ENCODE results near the gene SLC35F4. TPM values are rescaled to one million over a fixed set of nuclear protein-coding genes. Genes with fewer than 3 reads are reported as not detected.

Gene SLC35F4
- total RNA-seq, 1 experiment from 2014 or later: not detected

DNA sequence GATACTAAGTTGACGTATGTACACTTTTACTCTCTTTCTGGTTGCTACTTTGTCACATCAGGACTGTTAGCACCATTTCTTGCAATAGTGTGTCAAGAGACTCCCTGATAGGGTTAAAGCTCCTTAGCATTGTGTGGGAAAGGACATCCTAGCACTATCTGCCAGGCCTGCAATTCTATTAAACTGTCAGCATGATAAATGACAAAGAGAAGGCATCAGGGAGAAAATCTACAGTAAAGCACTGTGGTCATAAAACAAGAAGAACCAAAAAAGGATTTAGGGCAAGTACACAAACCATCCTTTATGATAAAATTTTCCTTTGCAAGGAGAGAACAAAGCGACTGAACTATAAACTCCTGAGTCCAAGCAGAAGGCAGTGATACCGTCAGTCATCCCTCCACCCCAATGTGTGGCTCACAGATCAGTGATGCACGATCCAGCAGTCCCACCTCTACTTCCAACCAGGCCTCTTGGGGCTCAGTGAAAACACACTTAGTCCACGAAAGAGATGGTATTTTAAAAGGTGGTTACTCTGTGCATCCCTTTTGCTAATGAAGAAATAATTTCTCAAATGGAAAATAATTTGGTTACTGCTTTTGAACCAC is 31.4 kb upstream of the SLC35F4 start:
- no peak overlapping the region for H3K27ac ChIP-seq (ENCODE audit: insufficient read length, low read depth, low read length)
- no peak overlapping the region for H3K4me3 Mint-ChIP-seq

More for the DNA sequence above, 31.4 kb upstream of the SLC35F4 start:
- no peak overlapping the region for H2AK5ac ChIP-seq (ENCODE audit: insufficient read length, low read length)
- H3K23me2 ChIP-seq (ENCODE audit: insufficient read length, low read depth, low read length, poor library complexity, severe bottlenecking): no peaks in the 10 kb centered on the region
- no peaks in the 10 kb centered on the region for H3K79me2 ChIP-seq (ENCODE audit: insufficient read depth, low read length)
- H3T11ph ChIP-seq (ENCODE audit: low read length): no peak overlapping the region
- Mint-ChIP-seq H3K27ac (no peak overlapping the region; a peak in 1 of 7 replicates), H3K4me1 (no peaks in the 10 kb centered on the region), H3K9me3 (peaks cover 0 to 7% of the 10 kb centered on the region in 2 experiments; a peak in 2 of 5 replicates), H3K27me3 (ENCODE audit: low read depth) (no peaks in the 10 kb centered on the region; the same call in 1 of the 2 replicates), H3K36me3 (ENCODE audit: insufficient read depth in 1 of 3, low read depth in 3 of 3) (no peaks in the 10 kb centered on the region)
- no peak overlapping the region for H3K23ac ChIP-seq (ENCODE audit: insufficient read length, low read depth, low read length)
- no peak overlapping the region for H2BK5ac ChIP-seq (ENCODE audit: insufficient read length, low read length)
- H2AFZ ChIP-seq (ENCODE audit: low read length): no peak overlapping the region
- no peak overlapping the region for H3K4ac ChIP-seq (ENCODE audit: low read depth, low read length)
- no peak for TF ChIP-seq CTCF (conservative IDR thresholded peaks at IDR 0.05)
- no peak overlapping the region for H3K56ac ChIP-seq (ENCODE audit: insufficient read length, low read depth, low read length)
- no peaks in the 10 kb centered on the region for H3K79me1 ChIP-seq (ENCODE audit: insufficient read depth, low read depth, low read length, poor library complexity, severe bottlenecking)
- no peak overlapping the region for H3K9ac ChIP-seq (ENCODE audit: extremely low read depth, insufficient read length, low read length)
- no peak overlapping the region for H4K5ac ChIP-seq (ENCODE audit: insufficient read length, low read depth, low read length)
- no peak overlapping the region for H3K4me2 ChIP-seq (ENCODE audit: insufficient read depth, insufficient read length, low read length)
- no peak overlapping the region for H2BK120ac ChIP-seq (ENCODE audit: low read depth, low read length, poor library complexity, severe bottlenecking)
- H3K9me3 ChIP-seq (ENCODE audit: control insufficient read depth, low read depth, low read length): no peaks in the 10 kb centered on the region
- no peak overlapping the region for H3K14ac ChIP-seq (ENCODE audit: insufficient read depth, low read length)
- H4K8ac ChIP-seq (replicated peaks; ENCODE audit: insufficient read length, low read depth, low read length): no peak overlapping the region
- no peak overlapping the region for H4K91ac ChIP-seq (ENCODE audit: insufficient read length, low read depth, low read length)
- H2BK12ac ChIP-seq (ENCODE audit: insufficient read length, low read depth, low read length): no peak overlapping the region
- H3K18ac ChIP-seq (ENCODE audit: insufficient read length, low read depth, low read length): no peak overlapping the region
- H3K27me3 ChIP-seq (ENCODE audit: insufficient read depth, low read length): no peaks in the 10 kb centered on the region
- no peak overlapping the region for H2BK15ac ChIP-seq (ENCODE audit: low read depth, low read length)
- DNase-seq: no peak
- H2BK20ac ChIP-seq (ENCODE audit: low read depth, low read length, poor library complexity, severe bottlenecking): no peak overlapping the region
- WGBS (ENCODE audit: extremely low coverage, insufficient read length, low lambda C conversion rate): no CpG with 5 or more reads among the region's 5 CpGs
- no peaks in the 10 kb centered on the region for H4K20me1 ChIP-seq (ENCODE audit: control insufficient read depth, insufficient read depth, insufficient read length)
- H3K4me1 ChIP-seq (ENCODE audit: insufficient read depth, low read length): no peaks in the 10 kb centered on the region
